Measurements from ENCODE around the gene CCDC180. TPM values are rescaled to one million over a fixed set of nuclear protein-coding genes. Genes with fewer than 3 reads are reported as not detected.

CCDC180 gene
- total and polyA plus RNA-seq, 3 donors from 2014 or later, result 52.3 to 89.3 (median 66.1) TPM

DNA sequence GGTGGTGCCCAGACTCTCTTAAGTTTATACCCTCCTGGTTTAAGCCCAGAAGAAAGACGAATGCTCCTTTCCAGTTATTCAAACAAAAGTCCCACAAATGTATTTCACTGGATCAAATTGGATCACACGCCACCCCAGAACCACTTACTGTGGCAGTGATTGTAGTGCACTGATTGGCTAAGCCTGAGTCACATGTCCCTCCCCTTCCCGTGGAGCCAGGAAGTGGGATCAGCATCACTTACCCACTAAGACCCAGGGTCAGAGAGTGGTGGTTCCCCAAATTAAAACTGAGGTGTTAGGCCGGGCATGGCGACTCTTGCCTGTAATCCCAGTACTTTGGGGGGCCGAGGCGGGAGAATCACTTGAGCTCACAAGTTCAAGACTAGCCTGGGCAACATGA is 29.5 kb upstream of the CCDC180 start:
- TF ChIP-seq POLR2A (IDR thresholded peaks at IDR 0.05), result no peak
- TF ChIP-seq, protein P1, sequence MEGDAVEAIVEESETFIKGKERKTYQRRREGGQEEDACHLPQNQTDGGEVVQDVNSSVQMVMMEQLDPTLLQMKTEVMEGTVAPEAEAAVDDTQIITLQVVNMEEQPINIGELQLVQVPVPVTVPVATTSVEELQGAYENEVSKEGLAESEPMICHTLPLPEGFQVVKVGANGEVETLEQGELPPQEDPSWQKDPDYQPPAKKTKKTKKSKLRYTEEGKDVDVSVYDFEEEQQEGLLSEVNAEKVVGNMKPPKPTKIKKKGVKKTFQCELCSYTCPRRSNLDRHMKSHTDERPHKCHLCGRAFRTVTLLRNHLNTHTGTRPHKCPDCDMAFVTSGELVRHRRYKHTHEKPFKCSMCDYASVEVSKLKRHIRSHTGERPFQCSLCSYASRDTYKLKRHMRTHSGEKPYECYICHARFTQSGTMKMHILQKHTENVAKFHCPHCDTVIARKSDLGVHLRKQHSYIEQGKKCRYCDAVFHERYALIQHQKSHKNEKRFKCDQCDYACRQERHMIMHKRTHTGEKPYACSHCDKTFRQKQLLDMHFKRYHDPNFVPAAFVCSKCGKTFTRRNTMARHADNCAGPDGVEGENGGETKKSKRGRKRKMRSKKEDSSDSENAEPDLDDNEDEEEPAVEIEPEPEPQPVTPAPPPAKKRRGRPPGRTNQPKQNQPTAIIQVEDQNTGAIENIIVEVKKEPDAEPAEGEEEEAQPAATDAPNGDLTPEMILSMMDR (IDR thresholded peaks at IDR 0.05), result no peak
- H3K27ac ChIP-seq, result no peak overlapping the region
- WGBS, 2 donors, result 89 to 96% methylated on average over 7 of the region's 7 CpGs
- no peak for DNase-seq
- no peaks in the 10 kb centered on the region for H3K27me3 ChIP-seq
- H3K36me3 ChIP-seq (ENCODE audit: low read depth, missing control alignments), result no peaks in the 10 kb centered on the region
- H3K4me1 ChIP-seq, result no peaks in the 10 kb centered on the region
- H3K9me3 ChIP-seq, result no peaks in the 10 kb centered on the region
- H3K4me3 ChIP-seq, result no peak overlapping the region
- intact Hi-C loops (cut with DNase I; ENCODE audit: low total_unique reads), result no loop called here

DNA sequence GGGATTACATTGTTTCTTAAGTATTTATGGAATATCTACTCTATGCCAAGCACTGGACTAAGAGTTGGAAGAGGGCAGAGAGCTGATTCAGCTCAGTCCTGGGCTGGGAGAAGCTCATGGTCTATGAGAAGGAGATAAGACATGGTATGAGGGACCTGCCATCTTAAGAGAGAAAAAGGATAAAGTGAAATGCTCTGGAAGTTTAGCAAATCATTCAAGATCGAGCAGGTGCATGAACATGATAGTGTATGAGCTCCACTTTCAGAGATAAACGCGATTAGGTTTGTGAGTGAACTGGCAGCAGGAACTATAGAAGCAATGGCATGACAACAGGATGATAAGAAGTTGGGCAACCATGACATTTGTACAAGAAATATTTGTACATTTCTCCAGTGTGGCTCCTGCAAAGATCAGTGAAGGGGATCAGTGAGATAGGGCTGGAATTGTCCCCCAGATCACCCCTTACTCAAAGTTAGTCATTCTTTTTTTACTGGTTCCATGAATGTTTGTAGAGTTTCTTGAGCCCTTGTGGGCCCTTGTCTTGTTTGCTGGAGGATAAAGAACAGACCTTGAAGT is 26.6 kb upstream of the CCDC180 start:
- intact Hi-C loops (cut with DNase I; ENCODE audit: low total_unique reads), result no loop called here
- Histone ChIP-seq H3K27ac (no peak overlapping the region), H3K36me3 (ENCODE audit: low read depth, missing control alignments) (no peaks in the 10 kb centered on the region), H3K4me1 (no peaks in the 10 kb centered on the region), H3K9me3 (no peaks in the 10 kb centered on the region), H3K27me3 (no peaks in the 10 kb centered on the region), H3K4me3 (no peak overlapping the region)
- TF ChIP-seq POLR2A (IDR thresholded peaks at IDR 0.05), result no peak
- TF ChIP-seq, protein P1 (IDR thresholded peaks at IDR 0.05), result no peak
- 92 to 98% methylated on average over 3 of the region's 3 CpGs for WGBS, 2 donors
- DNase-seq, result no peak

DNA sequence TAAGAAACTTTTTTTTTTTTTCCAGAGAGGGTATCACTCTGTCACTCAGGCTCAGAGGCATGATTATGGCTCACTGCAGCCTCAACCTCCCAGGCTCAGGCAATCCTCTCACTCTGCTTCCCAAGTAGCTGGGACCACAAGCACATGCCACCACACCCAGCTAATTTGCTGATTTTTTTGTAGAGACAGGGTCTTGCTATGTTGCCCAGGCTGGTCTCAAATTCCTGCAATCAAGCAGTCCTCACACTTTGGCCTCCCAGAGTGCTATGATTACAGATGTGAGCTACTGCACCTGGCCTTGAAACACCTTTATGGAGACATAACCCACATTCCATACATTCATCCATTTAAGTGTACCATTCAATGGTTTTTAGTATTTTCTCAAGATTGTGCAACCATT is 23.7 kb upstream of the CCDC180 start:
- Histone ChIP-seq H3K36me3 (ENCODE audit: low read depth, missing control alignments) (no peaks in the 10 kb centered on the region), H3K9me3 (no peaks in the 10 kb centered on the region), H3K4me3 (no peak overlapping the region)

DNA sequence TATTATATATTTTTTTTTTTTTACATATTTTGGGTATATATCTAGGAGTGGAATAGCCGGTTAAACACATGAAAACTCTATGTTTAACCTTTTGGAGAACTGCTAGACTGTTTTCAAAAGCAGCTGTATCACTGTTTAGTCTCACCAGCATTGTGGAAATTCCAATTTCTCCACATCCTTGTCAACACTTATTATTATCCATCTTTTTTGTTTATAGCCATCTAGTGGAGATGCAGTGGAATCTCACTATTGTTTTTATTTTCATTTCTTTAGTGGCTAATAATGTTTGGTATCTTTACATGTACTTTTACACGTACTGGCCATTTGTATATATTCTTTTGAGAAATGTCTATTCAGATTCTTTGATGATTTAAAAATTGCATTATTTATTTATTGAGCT is 22.7 kb upstream of the CCDC180 start:
- no peaks in the 10 kb centered on the region for H3K4me1 ChIP-seq
- no peaks in the 10 kb centered on the region for H3K36me3 ChIP-seq (ENCODE audit: low read depth, missing control alignments)
- no peak for DNase-seq
- TF ChIP-seq, protein P1 (IDR thresholded peaks at IDR 0.05), result no peak
- TF ChIP-seq POLR2A (IDR thresholded peaks at IDR 0.05), result no peak
- H3K27ac ChIP-seq, result no peak overlapping the region
- no peaks in the 10 kb centered on the region for H3K9me3 ChIP-seq
- 95 to 98% methylated on average over 2 of the region's 2 CpGs for WGBS, 2 donors
- H3K4me3 ChIP-seq, result no peak overlapping the region
- no peaks in the 10 kb centered on the region for H3K27me3 ChIP-seq
- intact Hi-C loops (cut with DNase I; ENCODE audit: low total_unique reads), result no loop called here

More for the DNA sequence above, 23.7 kb upstream of the CCDC180 start:
- TF ChIP-seq POLR2A (IDR thresholded peaks at IDR 0.05), result no peak
- TF ChIP-seq, protein P1 (IDR thresholded peaks at IDR 0.05), result no peak
- intact Hi-C loops (cut with DNase I; ENCODE audit: low total_unique reads), result no loop called here
- no peak for DNase-seq
- H3K27me3 ChIP-seq, result no peaks in the 10 kb centered on the region
- H3K27ac ChIP-seq, result no peak overlapping the region
- no peaks in the 10 kb centered on the region for H3K4me1 ChIP-seq

DNA sequence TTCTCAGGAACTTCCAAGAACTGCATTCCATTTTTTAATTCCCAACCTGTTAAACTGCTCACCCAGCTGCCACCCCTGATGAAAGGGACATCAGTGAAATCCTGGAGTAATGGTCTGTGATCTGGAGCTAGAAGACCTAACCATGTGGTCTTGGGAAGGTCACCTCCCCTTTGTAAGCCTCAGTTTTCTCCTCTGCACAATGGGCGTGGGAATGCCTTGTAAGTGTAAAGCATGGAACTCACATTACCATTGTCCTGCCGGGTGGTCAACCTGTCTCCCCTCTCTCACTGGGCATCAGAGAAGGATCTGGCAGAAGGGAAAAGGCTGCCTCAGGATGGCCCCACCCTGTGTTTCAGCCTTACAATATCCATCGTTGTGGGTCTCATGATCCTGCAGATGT is 15.3 kb upstream of the CCDC180 start:
- Histone ChIP-seq H3K27me3 (no peaks in the 10 kb centered on the region), H3K9me3 (no peaks in the 10 kb centered on the region), H3K4me1 (peaks cover 10% of the 10 kb centered on the region), H3K36me3 (ENCODE audit: low read depth, missing control alignments) (no peaks in the 10 kb centered on the region), H3K27ac (no peak overlapping the region), H3K4me3 (no peak overlapping the region)
- TF ChIP-seq, protein P1 (IDR thresholded peaks at IDR 0.05), result no peak
- no peak for TF ChIP-seq POLR2A (IDR thresholded peaks at IDR 0.05)
- intact Hi-C loops (cut with DNase I; ENCODE audit: low total_unique reads), result no loop called here
- 90 to 93% methylated on average over 3 of the region's 3 CpGs for WGBS, 2 donors
- no peak for DNase-seq
